ENCODE measurements around the gene MYO16. TPM values are rescaled to one million over a fixed set of nuclear protein-coding genes. Genes with fewer than 3 reads are reported as not detected.

Gene MYO16
- total RNA-seq, 1 experiment from 2014 or later, result not detected

DNA sequence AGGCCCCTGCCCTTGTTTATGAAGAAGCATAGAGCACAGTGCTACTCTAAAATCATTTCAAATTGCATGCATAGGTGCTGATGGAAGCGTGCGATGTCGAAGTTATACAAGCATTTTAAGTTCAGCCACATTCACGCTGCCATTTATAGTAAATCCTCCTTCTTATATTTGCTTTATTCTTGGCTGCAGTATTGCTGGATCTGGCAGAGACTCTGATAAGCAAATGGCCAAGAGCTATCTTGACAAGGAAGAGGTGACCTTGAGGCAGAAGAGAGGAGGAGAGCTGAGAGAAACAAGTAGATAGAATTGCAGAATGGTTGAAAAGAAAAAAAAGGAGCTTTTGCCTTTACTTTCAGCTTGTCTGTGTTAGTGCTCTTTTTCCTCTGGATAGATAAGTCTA lies 18.9 kb upstream of the MYO16 start:
- H2BK5ac ChIP-seq (ENCODE audit: insufficient read length, low read length), result no peak overlapping the region
- H2AFZ ChIP-seq (ENCODE audit: low read length), result no peak overlapping the region
- no CpG with 5 or more reads among the region's 4 CpGs for WGBS (ENCODE audit: extremely low coverage, insufficient read length, low lambda C conversion rate)
- no peak overlapping the region for H2BK12ac ChIP-seq (ENCODE audit: insufficient read length, low read depth, low read length)
- H3K56ac ChIP-seq (ENCODE audit: insufficient read length, low read depth, low read length), result no peak overlapping the region
- H3K9me3 ChIP-seq (ENCODE audit: control insufficient read depth, low read depth, low read length), result peaks cover 10% of the 10 kb centered on the region
- no peak overlapping the region for H3K9ac ChIP-seq (ENCODE audit: extremely low read depth, insufficient read length, low read length)
- Mint-ChIP-seq H3K27me3 (ENCODE audit: low read depth) (no peaks in the 10 kb centered on the region), H3K4me3 (no peak overlapping the region), H3K9me3 (peaks cover 27 to 28% of the 10 kb centered on the region in 2 experiments), H3K36me3 (ENCODE audit: insufficient read depth in 1 of 3, low read depth in 3 of 3) (peaks cover 9 to 15% (median 11%) of the 10 kb centered on the region in 3 experiments; a peak in 6 of 7 replicates), H3K4me1 (no peaks in the 10 kb centered on the region), H3K27ac (no peak overlapping the region)
- H2AK5ac ChIP-seq (ENCODE audit: insufficient read length, low read length), result no peak overlapping the region
- H2BK20ac ChIP-seq (ENCODE audit: low read depth, low read length, poor library complexity, severe bottlenecking), result no peak overlapping the region
- TF ChIP-seq, protein P1, sequence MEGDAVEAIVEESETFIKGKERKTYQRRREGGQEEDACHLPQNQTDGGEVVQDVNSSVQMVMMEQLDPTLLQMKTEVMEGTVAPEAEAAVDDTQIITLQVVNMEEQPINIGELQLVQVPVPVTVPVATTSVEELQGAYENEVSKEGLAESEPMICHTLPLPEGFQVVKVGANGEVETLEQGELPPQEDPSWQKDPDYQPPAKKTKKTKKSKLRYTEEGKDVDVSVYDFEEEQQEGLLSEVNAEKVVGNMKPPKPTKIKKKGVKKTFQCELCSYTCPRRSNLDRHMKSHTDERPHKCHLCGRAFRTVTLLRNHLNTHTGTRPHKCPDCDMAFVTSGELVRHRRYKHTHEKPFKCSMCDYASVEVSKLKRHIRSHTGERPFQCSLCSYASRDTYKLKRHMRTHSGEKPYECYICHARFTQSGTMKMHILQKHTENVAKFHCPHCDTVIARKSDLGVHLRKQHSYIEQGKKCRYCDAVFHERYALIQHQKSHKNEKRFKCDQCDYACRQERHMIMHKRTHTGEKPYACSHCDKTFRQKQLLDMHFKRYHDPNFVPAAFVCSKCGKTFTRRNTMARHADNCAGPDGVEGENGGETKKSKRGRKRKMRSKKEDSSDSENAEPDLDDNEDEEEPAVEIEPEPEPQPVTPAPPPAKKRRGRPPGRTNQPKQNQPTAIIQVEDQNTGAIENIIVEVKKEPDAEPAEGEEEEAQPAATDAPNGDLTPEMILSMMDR (conservative IDR thresholded peaks at IDR 0.05), result no peak
- no peak overlapping the region for H4K8ac ChIP-seq (replicated peaks; ENCODE audit: insufficient read length, low read depth, low read length)
- no peak overlapping the region for H4K5ac ChIP-seq (ENCODE audit: insufficient read length, low read depth, low read length)
- no peak overlapping the region for H3K27ac ChIP-seq (ENCODE audit: insufficient read length, low read depth, low read length)
- no peak overlapping the region for H3K14ac ChIP-seq (ENCODE audit: insufficient read depth, low read length)
- H3K79me2 ChIP-seq (ENCODE audit: insufficient read depth, low read length), result no peaks in the 10 kb centered on the region
- no peak overlapping the region for H2BK120ac ChIP-seq (ENCODE audit: low read depth, low read length, poor library complexity, severe bottlenecking)
- H3K18ac ChIP-seq (ENCODE audit: insufficient read length, low read depth, low read length), result no peak overlapping the region
- H3K23me2 ChIP-seq (ENCODE audit: insufficient read length, low read depth, low read length, poor library complexity, severe bottlenecking), result no peaks in the 10 kb centered on the region
- no peaks in the 10 kb centered on the region for H3K79me1 ChIP-seq (ENCODE audit: insufficient read depth, low read depth, low read length, poor library complexity, severe bottlenecking)
- H3K4me2 ChIP-seq (ENCODE audit: insufficient read depth, insufficient read length, low read length), result no peak overlapping the region
- no peak overlapping the region for H3K23ac ChIP-seq (ENCODE audit: insufficient read length, low read depth, low read length)
- H3K4me1 ChIP-seq (ENCODE audit: insufficient read depth, low read length), result no peaks in the 10 kb centered on the region
- H3K27me3 ChIP-seq (ENCODE audit: insufficient read depth, low read length), result no peaks in the 10 kb centered on the region
- H4K91ac ChIP-seq (ENCODE audit: insufficient read length, low read depth, low read length), result no peak overlapping the region
- no peak overlapping the region for H2BK15ac ChIP-seq (ENCODE audit: low read depth, low read length)
- no peaks in the 10 kb centered on the region for H4K20me1 ChIP-seq (ENCODE audit: control insufficient read depth, insufficient read depth, insufficient read length)
- no peak overlapping the region for H3K4ac ChIP-seq (ENCODE audit: low read depth, low read length)
- no peak overlapping the region for H3T11ph ChIP-seq (ENCODE audit: low read length)
- DNase-seq, result no peak
